Measurements from ENCODE around the gene TSPAN3.
A peak's percentile ranks its signal among the peaks of the same experiment; 100 is the strongest.

TSPAN3 gene

GRCh38 chr15:77002954-77003912, 67.7 kb downstream of the TSPAN3 start:
- no peak for DNase-seq

GRCh38 chr15:77002436-77002835, 68.5 kb downstream of the TSPAN3 start:
- no peak for DNase-seq

- DNase-seq = no peak
Measured at GRCh38 chr15:77001966-77002365, 68.9 kb downstream of the TSPAN3 start.

- no peak for DNase-seq
Measured at GRCh38 chr15:77001351-77001750, 69.6 kb downstream of the TSPAN3 start.

- no peak for DNase-seq
Measured at GRCh38 chr15:76999996-77000395, 70.9 kb downstream of the TSPAN3 start.

- no peak for DNase-seq
Measured at GRCh38 chr15:76998663-76999285, 72.1 kb downstream of the TSPAN3 start.

- DNase-seq = peak; percentile 23
Measured at GRCh38 chr15:76996526-76997401, 74.1 kb downstream of the TSPAN3 start.

GRCh38 chr15:76996076-76996525, 74.8 kb downstream of the TSPAN3 start:
- DNase-seq = no peak

GRCh38 chr15:76994971-76995945, 75.7 kb downstream of the TSPAN3 start, which contains the start of gene PSTPIP1:
Gene PSTPIP1, plus strand, starts transcription at chr15:76995126. Its CDS starts 448 bp downstream, at chr15:76995574.
- DNase-seq = no peak

- DNase-seq = no peak
Measured at GRCh38 chr15:76994496-76994895, 76.4 kb downstream of the TSPAN3 start.

- no peak for DNase-seq
Measured at GRCh38 chr15:76994001-76994400, 76.9 kb downstream of the TSPAN3 start.

GRCh38 chr15:76993114-76993725, 77.7 kb downstream of the TSPAN3 start:
- no peak for DNase-seq

- DNase-seq = no peak
Measured at GRCh38 chr15:76991741-76992645, 78.9 kb downstream of the TSPAN3 start.

All from fibroblast of skin of scalp (primary cell).